T-helper 9 cell (primary cell): Measurements from ENCODE around the gene EXOC1.
"Not testable (repeated sequence)": the region's sequence is repeated elsewhere in the genome, so short reads cannot be mapped to it uniquely, and the experiment has no call there.

Source experiments
- DNase-seq: peaks from one replicate; pipeline ENCODE4 v3.0.0-alpha.2; 2020

EXOC1 gene

DNA sequence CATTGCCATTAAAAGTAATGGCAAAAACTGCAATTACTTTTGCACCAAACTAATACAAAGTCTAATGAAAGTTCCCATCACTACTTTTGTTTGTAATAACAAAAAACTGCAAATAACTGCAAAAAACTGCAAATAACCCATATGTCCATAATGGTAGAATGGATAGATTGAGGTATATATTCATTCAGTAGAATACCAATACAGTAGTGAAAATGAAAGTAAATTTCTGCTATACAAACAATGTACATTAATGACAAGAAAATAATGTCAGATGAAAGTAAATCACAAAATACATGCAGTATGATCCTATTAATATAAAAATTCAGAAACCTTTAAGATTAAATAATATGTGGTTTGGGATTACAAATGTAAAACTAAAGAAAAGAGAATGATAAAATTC is 54.0 kb downstream of the EXOC1 start:
- DNase-seq: no peak

DNA sequence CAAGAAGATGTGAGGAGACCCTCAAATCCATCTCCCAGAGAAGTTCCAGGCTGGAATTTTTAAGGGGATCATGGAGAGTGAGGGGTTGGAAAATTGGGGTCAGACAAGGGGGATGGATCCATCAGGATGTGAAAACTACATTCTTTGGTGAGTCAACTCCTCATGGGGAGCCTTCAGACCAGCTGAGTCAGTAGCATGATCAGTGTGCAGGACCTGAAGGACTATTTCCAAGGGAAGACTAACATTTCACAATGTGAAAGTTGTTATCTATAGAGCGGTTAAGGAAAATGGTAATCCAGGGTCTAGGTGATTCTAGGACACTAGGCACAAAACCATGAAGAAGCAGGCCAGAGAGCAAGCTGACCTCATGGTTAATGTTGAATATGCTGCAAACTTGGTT is 56.7 kb downstream of the EXOC1 start:
- DNase-seq: no peak

DNA sequence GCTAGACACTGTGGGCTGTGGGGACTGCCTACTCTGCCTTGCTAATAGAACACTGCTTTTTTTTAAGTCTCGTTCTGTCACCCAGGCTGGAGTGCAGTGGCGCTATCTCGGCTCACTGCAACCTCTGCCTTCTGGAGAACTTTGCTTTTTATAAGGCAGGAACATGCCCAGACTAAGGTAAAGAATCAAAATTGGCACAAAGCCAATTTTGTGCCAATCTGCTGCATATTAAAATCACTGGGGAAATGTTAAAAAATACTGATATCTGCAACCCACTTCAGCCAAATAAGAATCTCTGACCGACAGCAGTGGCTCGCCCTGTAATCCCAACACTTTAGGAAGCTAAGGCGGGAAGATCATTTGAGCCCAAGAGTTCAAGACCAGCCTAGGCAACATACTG is 58.8 kb downstream of the EXOC1 start:
- no peak for DNase-seq

DNA sequence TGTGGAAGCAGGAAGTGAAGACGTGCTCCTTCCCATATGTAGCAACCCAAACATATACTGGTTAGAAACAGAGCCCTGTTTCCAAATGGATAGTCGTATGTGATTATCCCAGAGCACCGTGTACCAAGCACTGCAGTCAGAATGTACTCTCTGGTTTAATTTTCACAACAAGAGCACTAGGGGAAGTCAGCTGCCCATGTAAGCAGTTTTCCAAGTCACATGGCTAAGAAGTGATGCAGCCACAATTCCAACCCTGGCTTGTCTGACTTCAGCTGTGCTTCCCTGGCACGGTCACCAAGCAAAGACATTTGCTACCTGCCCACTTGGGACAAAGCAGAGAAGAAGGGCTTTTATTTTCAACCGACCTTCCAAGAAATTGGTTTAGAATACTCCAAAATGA is 67.1 kb downstream of the EXOC1 start:
- no peak for DNase-seq

DNA sequence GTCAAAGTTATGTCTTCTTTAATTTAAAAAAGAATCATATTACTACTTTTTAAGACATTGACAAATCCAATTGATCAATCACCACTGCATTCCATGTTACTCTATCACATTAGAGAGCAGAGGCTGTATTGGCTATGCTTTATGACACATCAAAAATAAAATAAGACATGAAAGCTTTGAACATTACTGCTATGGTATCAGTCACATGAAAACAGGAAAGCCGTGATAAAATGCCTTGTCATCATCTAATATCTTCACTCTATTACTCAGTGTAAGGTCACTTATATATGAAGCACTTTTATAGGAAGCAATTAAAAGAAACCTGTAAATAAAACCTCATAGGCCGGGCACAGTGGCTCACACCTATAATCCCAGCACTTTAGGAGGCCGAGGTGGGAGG is 67.6 kb downstream of the EXOC1 start:
- DNase-seq: no peak

DNA sequence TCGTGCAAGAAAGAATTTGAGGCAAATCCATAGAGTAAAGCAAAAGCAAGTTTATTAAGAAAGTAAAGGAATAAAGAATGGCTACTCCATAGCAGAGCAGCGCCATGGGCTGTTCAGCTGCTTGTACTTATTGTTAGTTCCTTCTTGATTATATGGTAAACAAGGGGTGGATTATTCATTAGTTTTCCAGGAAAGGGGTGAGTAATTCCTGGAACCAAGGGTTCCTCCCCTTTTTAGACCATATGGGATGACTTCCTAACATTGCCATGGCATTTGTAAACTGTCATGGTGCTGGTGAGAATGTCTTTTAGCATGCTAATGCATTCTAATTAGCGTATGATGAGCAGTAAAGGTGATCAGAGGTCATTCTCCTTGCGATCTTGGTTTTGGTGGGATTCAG is 71.8 kb downstream of the EXOC1 start:
- no peak for DNase-seq

DNA sequence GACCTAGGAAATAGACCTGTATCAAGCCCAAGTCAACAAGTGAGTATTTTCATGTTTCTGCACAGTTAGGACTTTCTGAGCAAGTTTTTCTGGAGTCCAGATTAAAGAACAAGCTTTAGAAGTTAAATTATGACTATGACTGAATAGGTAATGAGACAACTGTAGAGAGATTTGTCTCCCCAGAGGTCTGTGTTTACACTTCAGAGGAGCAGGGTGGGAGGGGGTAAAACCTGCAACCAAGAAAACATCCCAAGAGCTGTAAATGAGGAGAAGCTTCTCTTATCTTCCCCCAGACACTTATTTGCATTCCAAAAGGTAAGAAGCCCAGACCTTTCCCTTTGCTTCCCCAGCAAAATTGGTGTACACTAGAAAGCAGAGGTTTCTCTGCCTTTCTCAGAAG is 73.2 kb downstream of the EXOC1 start:
- DNase-seq: no peak

DNA sequence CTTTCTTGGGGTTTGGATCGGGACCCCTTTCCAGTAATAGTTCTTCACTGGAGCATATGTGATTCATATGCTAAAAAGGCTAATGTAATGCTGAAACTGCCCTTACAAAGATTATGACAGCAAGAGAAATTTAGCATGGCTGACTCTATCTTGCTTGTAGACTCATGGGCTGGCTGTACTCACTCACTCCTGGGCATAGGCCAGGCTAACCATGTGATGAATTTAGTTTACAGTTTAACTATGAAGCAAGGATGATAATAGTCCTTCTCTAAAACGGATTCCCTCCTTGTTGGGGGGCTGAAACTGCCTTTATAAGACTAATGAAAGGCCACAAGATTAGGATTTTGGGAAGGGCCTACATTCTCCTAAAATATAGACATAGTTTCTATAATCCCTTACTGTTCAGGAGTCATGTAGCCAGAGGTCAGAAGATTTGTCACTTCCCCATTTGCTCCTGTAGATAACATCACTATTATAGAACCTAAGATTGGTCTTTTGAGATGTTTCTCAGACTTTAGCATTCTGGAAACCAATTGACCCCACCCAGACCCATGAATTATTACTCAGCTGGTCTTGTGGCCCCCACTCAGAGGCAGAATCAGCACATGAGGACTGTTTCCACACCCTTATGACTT is 74.5 kb downstream of the EXOC1 start:
- DNase-seq: no peak

DNA sequence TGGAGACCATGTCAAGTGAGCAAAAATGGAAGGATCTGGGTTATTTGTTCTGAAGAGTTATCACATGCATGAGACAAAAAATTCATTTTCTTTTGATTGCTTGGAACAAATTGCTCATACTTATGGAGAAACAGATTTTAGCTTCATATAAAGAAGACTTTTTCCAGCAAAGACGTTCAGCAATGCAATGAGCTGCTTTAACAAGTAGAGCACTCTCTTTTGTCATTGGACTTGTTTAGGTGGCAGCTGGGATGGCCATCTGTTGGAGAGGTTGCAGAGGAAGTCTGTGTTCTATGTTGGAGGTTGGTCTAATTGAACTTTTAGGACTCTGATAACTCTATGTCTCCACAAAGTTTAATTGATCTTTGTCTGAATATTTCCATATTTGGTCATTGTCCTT is 75.4 kb downstream of the EXOC1 start:
- DNase-seq: no peak

DNA sequence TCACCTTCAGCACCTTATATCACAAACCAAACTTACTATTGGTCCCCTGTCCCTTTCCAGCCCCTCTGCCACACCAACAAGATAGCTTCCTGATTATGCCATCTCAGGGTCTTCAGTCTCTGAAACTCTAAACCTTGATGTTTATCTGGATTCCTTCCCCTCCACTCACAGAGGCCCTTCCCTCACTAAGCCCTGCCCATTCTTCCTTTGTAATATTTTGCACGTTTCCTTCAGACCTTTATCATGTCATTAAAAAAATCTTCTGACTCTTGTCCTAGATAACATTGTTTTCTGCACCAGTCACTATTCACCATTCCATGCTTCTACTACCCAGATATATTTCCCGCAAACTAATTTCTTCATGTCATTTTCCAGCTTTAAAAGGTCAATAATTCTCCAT is 77.6 kb downstream of the EXOC1 start:
- no peak for DNase-seq

DNA sequence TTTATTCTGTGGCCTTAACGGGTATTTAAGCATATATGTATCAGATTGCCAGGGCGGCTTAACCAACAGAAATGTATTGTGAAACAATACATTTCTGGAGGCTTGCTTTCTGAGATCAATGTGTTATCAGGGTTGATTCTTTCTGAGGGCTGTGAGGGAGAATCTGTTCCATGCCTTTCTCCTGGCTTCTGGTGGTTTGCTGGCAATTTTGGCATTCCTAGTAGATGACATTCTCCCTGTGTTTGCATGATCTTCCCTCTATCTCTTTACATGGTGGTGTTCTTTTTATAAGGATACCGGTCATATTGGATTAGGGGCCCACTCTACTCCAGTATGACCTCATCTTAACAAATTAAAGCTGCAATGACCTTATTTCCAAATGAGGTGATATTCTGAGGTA is 78.4 kb downstream of the EXOC1 start:
- no peak for DNase-seq

DNA sequence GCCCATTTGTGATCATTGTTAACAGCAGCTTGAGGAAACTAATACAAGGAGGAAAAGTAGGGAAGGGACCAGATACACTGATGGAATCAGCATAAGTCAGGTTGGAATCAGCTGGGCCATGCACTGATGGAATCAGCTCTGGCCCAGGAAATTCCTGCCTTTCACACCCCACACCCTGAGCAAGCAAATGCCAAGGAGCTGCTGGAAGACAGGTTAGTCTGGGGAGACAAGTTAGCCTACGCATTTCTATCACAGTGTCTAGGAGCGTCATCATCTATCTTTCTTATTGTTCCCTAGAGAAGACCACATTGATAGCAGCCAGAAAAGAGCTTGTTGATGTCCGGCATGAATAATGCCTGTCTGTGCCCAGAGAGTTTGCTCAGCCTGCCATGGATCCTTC is 79.1 kb downstream of the EXOC1 start:
- no peak for DNase-seq

DNA sequence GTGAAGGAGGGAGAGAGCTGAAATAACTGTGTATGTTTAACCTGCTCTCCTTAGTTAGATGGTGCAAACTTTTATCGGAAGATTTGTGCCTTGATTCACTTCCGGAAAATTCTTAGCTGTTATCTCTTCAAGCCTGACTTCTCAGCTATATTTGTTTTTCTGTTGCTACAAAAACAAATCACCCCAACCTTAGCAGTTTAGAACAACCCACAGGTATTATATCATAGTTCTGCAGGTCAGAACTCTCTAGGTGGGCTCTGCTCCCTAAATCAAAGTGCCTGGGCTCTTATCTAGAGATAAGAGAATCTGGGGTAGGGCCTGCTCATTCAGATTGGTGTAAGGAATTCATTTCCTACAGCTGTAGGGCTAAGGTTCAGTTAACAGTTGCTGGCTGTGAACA is 80.2 kb downstream of the EXOC1 start:
- DNase-seq: no peak

DNA sequence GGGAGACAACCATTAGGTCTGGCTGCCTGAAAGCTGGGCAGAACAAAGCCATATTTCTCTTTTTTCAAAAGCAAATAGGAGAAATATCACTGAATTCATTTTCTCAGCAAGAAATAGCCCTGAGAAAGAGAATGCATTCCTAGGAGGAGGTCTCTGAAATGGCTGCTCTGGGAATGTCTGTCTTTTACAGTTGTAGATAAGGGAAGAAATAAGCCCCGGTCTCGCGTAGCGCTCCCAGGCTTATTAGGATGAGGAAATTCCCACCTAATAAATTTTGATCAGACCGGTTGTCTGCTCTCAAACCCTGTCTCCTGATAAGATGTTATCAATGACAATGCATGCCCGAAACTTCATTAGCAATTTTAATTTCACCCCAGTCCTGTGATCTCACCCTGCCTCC is 82.5 kb downstream of the EXOC1 start:
- not testable (repeated sequence) for DNase-seq

DNA sequence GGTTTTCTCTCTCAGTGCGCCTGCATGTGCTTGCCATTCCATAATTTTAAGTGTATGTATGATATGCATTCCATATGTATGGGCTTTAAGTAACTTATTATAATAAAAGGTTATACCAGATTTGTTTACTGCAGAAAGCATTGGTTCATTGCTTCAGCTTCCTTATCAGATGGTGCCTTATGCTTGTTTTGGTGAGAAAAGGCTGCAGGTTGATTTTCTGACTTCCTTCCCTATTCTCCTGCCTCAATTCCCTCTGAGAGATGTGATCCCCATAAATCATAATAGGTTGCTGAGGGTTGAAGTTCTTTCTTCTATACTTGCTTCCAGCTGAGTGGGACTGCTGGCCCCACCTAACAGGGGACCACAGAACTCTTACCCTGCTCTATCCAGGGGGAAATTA is 85.0 kb downstream of the EXOC1 start:
- DNase-seq: no peak

DNA sequence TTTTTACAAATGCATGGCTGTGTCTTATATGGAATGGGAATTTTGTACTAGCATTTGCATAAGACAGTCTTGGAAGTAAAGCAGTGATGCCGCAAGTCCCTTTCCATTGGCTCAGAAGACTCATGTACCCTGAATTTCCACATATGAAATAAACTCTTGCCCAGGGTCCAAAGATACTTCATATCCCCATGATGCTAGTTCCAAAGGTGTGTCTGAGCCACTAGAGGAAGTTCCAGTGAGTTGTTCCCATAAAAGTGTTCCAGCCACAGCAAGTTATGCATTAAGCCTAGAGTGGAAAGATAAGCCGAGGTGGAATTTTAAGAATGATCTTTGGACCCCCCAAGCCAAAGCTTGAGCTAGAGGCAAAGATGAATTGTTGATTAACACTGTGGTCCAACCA is 86.0 kb downstream of the EXOC1 start:
- DNase-seq: no peak

DNA sequence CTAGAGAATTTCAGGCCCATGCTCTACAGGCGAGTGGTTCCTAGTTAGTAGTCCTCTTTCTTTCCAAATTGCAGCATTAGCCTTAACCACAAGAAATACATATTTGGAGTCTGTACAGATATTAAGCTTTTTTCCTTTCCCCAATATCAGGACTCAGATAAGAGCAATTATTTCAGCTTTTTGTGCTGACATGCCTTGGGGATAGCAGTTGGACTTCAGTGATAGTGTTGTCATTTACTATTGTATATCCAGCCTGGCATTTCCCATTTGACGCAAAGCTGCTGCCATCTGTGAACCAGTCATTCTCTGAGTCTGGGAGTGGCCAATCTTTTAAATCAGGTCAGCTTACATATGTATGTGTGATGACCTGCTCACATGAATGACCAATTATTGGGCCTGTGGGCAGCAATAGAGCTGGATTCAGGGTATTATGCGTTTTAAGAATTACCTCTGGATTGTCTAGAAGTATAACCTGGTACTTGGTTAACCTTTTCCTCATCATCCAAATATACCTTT is 88.5 kb downstream of the EXOC1 start:
- DNase-seq: no peak

DNA sequence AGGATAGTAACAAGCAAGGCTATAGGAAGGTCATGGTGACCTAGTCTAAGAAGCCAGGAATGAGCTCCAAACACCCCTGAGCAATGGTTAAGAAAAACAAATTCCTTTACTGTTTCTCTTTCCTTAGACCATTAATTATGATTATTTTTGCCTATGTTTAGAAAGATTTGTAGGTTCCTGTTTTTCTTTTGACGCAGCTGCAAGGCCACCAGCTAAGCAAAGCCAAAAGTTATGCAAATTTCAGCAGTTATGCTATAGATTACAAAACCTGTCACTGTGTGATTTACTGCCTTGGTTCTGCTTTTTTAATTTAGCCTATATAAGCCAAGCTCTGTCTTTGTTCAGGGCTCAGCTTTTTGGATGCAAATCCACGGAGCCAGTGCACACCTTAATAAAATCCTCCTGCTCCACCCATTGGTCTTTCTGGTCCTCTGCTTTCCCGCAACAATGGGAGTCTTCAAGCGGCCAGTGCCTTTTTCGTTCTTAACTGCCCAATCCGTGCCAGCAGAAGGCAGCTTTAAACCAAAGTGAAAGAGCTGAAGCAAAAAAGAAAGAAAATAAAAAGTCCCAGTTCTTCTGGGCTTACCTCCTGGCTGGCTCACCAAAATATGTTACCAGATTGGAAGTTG is 93.9 kb downstream of the EXOC1 start:
- no peak for DNase-seq

DNA sequence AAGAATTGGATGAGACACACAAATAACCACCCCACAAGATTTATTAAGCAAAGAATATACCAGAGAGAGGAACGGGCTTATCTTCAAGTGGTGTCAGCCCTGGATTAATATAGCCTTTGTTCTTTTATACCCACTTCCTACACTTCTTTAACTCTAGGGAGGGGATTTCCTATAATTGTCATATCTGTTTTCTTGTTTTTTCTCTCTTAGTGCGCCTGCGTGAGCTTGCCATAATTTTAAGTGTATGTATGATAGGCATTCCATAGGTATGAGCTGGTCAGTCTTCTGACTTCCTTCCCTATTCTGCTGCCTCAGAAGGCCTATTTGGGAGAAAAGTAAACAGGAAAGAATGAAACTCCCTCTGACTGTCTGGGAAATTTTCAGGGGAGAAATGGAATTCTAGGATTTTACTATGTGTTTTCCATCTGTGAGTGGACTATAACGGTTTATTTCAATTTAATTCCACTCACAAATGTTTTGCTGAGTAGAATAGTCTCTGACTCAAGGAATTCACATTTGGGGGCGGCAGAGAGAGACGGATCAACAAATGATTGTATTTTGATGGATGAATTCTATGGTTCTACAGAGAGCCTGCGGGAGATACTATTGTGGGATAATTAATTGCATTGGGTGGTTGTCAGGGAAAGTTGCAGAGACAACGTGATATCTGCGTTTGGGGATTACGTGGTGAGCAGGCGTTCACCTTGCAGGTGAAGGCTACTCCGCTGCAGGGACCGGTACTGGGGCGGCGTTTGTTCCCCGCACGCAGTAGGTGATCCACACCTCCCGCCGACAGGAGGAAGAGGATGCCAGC is 94.7 kb downstream of the EXOC1 start:
- peak; percentile 33 for DNase-seq

DNA sequence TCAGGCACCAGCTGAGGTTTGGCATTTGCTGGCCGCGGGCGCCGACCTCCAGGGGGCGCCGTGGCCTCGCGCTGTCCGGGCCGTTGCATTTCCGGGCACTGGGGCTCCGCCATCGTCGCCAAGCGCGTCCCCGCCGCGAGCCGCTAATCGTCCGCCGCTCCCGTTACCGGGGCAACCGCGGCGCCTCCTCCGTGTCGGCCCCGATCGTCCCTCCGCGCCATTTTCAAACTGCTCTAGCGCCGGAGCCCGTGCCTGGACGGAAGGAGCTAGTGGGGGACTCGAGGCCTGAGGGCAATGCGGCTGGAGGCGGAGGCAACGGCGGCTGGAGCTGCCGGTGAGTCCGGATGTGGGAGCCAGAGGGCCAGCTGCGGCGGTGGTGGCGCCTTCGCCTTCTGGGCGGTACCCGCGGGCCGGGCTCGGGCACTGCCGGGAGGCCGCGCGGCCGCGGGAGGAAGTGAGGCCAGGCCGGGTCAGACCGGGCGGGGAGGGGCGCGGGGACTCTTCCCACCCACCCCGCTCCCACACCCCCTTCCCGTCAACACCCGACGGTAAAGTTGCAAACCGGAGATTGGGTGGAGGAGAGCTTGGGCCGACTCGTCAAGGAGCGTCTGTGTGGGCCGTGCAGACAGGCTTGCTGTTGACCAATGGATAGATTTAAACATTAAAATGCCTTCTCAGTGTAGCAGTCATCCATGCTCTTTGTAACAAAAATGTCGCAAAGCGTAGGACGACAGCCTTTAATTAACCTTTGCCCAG is 95.5 kb downstream of the EXOC1 start, which contains the start of gene CEP135:
CEP135 (plus strand) TSS at position 220 of the 756 bp plus-strand sequence. CDS start 3,186 bp downstream, outside the sequence.
- DNase-seq: peak; percentile 86

DNA sequence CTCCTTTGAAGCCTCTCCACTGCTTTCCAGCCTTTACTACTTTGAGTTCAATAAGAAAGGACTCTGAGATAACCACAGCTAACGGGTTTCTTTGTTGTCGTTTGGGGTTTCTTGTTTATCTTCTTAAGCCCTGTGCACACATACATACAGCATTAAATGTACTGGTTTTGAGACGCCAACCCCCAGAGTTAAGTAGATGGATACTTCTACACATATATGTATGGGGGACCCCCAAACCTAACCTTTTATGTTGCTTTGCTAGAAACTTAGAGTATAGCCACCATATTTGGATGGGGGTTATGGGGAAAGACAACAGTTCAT is 96.0 kb downstream of the EXOC1 start:
- DNase-seq: no peak

DNA sequence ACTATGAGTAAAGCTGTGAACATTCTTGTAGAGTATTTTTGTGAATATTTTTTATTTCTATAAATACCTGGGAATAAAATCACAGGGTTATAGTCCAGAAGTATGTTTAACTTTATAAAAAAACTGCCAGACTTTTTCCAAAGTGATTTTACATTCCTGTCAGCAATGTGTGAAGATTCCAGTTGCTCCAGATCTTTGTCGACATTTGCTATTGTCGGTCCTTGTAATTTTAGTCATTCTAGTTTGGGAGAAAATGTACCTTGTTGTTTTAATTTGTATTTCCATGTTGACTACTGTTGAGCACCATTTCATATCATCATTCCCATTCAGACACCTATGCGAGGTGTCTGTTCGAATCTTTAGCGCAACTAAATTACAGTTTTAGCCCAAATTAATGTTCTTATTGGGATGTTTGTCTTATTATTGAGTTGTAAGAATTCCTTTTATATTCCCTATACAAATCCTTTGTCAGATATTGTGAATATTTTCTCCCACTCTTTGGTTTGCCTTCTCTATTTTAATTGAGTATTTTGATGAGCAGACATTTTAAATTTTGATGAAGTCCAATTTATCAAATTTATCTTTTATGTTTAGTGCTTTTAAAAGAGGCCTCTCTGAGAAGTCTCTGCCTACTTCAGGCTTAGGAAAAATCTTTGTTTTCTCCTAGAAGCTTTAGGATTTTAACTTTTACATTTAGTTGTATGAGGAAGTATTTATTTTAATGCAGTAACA is 97.9 kb downstream of the EXOC1 start:
- DNase-seq: no peak
